Stimulated activated naive CD8-positive, alpha-beta T cell treated with anti-CD3 and anti-CD28 coated beads, Interleukin-15, Interleukin-2, amounts not matched to agents 100 U/mL and 50 U/mL, for 24 hours (primary cell): Measurements from ENCODE around the gene P2RY12.

Source experiments
- ATAC-seq: fragments of 150-1000 bp; cut with Tn5 transposase; one replicate; pipeline ENCODE4 v1.10.0; 2021
- DNase-seq: peaks from one replicate; pipeline ENCODE4 v3.0.0; 2021

The P2RY12 gene

GRCh38 chr3:151345859-151346258, 38.7 kb downstream of the P2RY12 start:
- ATAC-seq (no peak), DNase-seq (no peak)

GRCh38 chr3:151331696-151332095, 52.9 kb downstream of the P2RY12 start:
- ATAC-seq (no peak), DNase-seq (no peak)

GRCh38 chr3:151330899-151331298, 53.7 kb downstream of the P2RY12 start:
- ATAC-seq (no peak), DNase-seq (no peak)

GRCh38 chr3:151330379-151330778, 54.2 kb downstream of the P2RY12 start:
- ATAC-seq: no peak
- no peak for DNase-seq

- no peak for DNase-seq
Observed at GRCh38 chr3:151329363-151329762, 55.2 kb downstream of the P2RY12 start, which contains the start of gene P2RY13. Gene P2RY13 (minus strand): TSS chr3:151329549. CDS start chr3:151329528, 21 bp downstream.

GRCh38 chr3:151328298-151328995, 56.1 kb downstream of the P2RY12 start:
- DNase-seq: peak; percentile 16
- ATAC-seq: peak; percentile 81

More at GRCh38 chr3:151329363-151329762, 55.2 kb downstream of the P2RY12 start, which contains the start of gene P2RY13:
- ATAC-seq: no peak

- DNase-seq (no peak), ATAC-seq (no peak)
Observed at GRCh38 chr3:151327571-151328198, 56.9 kb downstream of the P2RY12 start.

GRCh38 chr3:151322511-151322910, 62.0 kb downstream of the P2RY12 start:
- no peak for DNase-seq
- no peak for ATAC-seq

GRCh38 chr3:151321526-151321925, 63.0 kb downstream of the P2RY12 start:
- DNase-seq: no peak
- ATAC-seq: no peak

- no peak for DNase-seq
- no peak for ATAC-seq
Observed at GRCh38 chr3:151320131-151320530, 64.4 kb downstream of the P2RY12 start.

- ATAC-seq (no peak), DNase-seq (no peak)
Observed at GRCh38 chr3:151319628-151320027, 64.9 kb downstream of the P2RY12 start.

GRCh38 chr3:151318991-151319390, 65.6 kb downstream of the P2RY12 start:
- no peak for DNase-seq
- no peak for ATAC-seq

GRCh38 chr3:151318313-151318712, 66.2 kb downstream of the P2RY12 start:
- no peak for DNase-seq

GRCh38 chr3:151316267-151316991, 68.1 kb downstream of the P2RY12 start, which contains the start of gene GPR87:
Gene GPR87 (minus strand): TSS chr3:151316820. CDS start chr3:151300100, 16,720 bp downstream.
- ATAC-seq (peak; percentile 85), DNase-seq (peak; percentile 10)

More at GRCh38 chr3:151318313-151318712, 66.2 kb downstream of the P2RY12 start:
- no peak for ATAC-seq

GRCh38 chr3:151315846-151316245, 68.7 kb downstream of the P2RY12 start:
- no peak for ATAC-seq
- DNase-seq: no peak

GRCh38 chr3:151315136-151315535, 69.4 kb downstream of the P2RY12 start:
- DNase-seq (no peak), ATAC-seq (no peak)

- no peak for DNase-seq
- ATAC-seq: no peak
Observed at GRCh38 chr3:151314593-151314992, 70.0 kb downstream of the P2RY12 start.

GRCh38 chr3:151314137-151314536, 70.4 kb downstream of the P2RY12 start:
- no peak for ATAC-seq
- no peak for DNase-seq

- no peak for ATAC-seq
- no peak for DNase-seq
Observed at GRCh38 chr3:151312972-151313371, 71.6 kb downstream of the P2RY12 start.

- ATAC-seq (no peak), DNase-seq (no peak)
Observed at GRCh38 chr3:151309566-151309965, 75.0 kb downstream of the P2RY12 start.

- ATAC-seq (no peak), DNase-seq (no peak)
Observed at GRCh38 chr3:151307583-151308488, 76.7 kb downstream of the P2RY12 start.

GRCh38 chr3:151307131-151307530, 77.4 kb downstream of the P2RY12 start:
- ATAC-seq (no peak), DNase-seq (no peak)
